Stimulated activated CD4-positive, alpha-beta T cell treated with anti-CD3 and anti-CD28 coated beads, Interleukin-12 subunit alpha, Interleukin-12 subunit beta, amount 100 ng/mL, for 48 hours (primary cell): ENCODE data around the gene CDH16.

Experiments used
- DNase-seq, 3 donors: peaks; one replicate each; pipeline ENCODE4 v3.0.0-alpha.2; 2020; ENCODE audit warnings: low read depth in 2 of 3, low spot score in 1 of 3

The CDH16 gene

DNA sequence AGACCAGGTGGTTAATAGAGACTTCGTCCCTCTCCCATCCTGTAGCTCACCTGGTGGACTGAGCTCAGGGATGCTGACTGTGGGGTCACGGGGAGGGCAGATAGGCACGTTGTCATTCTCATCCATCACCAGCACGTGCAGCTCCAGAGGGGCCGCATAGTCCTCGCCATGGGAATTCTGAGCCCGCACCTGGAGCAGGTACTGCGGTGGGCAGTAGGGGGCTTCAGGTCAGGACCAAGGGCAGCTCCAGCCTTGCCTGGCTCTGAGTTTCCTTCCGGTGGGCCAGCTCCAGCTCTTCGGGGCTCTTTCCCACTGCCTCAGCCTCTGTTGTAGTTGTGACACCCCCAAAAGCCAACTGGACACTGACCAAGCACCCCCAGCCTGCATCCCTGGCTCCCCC lies 5.6 kb downstream of the CDH16 start:
- DNase-seq, result no peak

DNA sequence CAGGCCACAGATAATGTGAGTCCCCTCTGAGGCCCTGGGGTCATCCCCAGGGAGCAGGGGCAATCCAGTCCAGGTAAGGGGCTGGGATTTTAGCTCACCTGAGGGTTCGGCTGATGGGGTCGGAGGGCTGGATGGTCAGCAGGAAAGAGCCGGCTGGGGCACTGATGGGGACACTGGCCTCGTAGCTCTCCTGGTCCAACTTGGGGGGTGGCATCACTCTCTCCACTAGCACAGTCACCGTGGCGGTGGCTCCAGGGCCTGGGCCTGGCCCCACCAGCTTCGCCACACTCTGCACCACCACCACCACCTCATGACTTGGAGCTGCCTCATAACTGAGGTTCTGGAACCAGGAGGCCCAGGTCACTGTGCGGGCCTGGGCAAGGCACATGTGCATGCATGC lies 6.9 kb downstream of the CDH16 start:
- DNase-seq, result no peak

DNA sequence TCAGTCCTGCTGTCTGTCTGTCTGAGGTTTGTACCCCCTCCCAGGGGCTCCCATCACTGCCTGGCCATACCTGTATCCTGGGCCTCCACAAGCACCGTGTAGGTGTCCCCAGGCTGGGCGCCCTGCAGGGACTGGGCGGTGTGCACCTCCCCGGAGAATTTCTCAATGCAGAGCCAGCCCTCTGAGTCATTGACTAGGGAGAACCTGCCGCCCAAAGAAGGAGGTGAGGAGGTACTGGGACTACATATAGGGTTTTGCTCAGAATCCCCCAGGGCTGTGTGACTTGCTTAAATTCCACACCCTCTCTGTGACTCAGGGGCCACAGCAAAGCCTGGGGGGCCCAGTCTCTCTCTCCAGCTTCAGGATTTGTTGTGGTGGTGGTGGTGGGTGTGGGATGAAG lies 7.6 kb downstream of the CDH16 start:
- DNase-seq, result no peak

DNA sequence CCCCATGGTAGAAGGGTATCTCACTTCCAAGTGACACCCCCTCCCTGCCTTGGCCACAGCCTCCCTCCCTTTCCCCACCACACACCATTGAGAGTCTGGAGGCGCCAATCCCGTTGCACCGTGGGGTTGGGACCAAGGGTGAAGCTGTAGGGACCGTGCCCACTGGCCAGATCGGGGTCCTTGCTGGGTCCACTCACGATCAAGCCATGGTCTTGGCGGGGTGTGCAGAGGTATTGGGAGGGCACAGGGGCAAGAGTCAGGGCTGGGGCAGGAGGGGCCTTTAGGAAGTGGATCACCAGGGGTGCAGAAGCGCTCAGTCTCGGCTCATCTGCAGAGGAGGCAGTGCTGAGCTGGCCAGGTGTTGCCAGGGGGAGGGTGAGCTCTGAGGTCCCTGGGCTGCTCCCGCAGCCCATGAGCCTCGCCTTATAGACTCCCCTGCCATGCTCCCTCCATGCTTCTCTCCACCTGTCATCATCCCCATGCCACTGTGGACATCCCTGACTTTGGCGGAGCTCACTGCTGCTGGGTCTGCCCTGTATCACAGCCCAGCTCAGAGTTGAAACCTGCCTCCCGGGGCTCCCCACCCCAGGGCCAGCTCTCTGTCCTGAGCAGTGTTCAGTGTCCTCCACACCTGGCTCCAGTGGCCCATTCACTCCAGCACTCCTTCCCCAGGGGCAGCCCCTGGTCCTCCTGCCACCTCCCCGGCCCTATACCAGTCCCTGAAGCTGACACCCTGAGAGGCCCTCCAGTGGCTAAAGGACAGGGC lies 8.3 kb downstream of the CDH16 start:
- no peak for DNase-seq

DNA sequence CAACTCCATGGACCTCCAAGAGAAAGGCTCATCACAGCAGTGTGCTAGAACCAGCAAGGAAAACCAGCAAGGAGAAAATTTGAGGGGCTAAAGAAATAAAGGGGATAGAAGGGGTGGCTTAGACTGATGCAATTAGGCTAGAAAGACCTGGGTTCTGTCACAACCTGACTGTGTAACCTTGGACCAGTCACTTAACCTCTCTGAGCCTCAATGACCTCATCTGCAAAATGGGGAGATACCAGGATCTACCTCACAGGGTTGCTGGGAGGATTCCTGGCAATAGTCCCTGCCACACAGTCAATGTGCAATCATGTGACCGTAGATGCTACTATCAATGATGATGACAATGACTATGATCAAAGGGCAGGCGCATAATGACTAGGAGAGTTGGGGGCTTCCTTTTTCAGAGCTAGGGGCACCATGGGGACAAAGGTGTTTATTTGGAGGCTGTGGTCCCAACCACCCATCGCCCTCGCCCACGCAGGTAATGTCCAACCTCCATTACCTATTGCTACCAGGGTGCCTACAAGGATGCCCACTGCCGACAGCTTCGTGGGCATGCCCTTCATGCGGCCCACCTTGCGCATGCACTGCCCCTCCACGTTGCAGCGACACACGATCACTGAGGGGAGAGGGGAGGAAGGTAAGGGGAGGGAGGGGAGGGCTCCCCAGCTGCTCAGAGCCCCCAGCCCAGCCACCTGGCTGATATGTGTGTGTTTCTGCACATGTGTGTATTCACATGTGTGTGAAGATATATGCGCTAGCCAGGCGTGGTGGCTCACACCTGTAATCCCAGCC lies 9.7 kb downstream of the CDH16 start:
- DNase-seq, result no peak

DNA sequence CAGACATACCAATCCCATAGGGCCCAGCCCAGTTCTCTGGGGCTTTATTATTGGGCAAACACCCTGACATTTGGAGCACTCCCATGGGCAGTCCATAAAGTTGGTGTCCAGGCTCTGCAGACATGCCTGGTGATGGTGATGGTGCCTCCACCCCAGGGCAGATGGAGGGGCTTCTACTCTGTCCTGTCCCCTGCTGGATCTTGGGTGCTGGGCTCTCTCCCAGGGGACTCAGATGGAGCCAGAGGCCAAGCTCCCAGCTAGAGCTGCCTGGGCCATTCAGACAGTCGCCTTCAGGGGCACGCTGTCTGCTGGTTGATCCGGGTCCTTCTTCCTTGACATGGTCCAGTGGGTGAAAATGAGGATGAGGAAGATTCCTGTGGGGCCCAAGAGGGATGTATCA lies 10.6 kb downstream of the CDH16 start:
- no peak for DNase-seq

DNA sequence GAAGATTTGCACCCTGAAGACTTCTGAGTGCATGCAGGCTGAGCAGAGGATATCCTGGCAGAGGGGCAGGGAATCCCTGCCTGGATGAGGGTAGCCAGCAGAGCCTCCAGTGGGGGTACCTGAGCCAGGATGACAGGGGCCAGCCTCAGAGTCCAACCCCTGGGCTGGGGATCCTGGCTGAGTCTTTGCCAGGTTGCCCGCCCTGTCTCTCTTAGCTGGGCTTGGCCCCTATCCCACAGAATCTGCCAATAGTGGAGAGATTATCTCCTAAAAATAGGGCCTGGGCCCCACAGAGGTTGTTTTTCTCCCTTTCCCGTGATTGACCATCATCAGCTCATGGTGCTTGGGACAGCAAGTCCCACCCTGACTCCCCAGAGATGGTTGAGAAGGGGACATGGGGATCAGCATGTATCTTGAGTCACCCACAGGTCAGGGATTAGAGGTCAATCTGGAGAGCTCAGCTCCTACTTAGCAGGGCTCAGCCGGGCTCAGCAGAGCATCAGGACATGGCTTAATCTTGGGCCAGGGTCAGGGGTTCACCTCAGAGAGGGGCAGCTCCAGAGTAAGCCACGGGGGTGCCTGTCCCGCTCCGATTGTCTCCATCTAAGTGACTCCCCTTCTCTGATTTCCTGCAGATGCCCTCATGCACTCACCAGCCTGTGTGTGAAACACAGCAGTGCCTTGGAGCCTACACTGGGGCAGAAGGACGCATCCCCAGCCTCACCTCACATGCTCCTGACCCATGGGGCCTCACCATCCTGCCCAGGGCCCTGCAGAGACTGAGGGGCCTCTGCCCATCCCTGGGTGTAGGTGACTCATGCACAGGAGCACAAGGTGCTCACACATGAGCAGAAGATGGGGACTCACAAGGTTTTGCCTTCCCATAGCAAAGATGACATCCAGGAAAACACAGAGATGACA lies 11.5 kb downstream of the CDH16 start:
- no peak for DNase-seq

DNA sequence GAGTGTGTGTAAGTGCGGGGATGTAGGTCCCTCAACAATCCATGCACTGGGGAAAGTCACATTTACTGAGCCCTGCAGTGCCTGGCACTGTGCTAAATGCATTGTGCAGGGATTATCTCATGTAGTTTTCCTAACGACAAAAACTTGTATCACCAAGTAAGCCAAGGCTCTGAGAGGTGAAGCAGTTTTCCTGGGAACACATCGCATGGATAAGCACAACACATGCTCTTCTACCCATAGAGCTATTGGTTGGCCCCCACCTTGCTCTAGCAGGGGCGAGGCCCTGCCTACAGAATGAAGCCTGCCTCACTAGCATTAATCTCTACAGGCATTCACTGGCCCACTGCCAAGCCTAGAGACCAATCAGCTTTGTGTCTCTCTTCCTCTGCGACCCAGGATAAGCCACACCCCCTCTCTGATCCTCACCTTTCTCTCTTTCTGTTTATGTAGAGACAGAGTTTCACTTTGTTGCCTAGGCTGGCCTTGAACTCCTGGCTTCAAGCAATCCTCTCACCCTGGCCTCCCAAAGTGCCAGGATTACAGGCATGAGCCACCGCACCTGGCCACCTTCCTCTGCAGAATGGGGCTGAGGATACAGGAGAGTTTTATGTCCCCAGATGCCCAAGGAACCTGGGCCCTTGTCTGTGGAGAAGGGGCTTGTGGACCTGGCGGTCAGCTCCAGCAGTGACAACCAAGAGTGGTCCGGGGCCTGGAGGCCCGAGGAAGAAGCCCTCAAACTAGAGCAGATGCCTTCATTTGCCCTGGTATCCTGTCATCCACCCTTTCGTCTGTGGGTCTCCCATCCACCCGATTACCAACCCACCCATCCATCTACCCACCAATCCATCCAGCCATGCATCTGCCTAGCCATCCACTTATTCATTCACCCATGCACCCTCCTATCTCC lies 12.8 kb downstream of the CDH16 start:
- no peak for DNase-seq

DNA sequence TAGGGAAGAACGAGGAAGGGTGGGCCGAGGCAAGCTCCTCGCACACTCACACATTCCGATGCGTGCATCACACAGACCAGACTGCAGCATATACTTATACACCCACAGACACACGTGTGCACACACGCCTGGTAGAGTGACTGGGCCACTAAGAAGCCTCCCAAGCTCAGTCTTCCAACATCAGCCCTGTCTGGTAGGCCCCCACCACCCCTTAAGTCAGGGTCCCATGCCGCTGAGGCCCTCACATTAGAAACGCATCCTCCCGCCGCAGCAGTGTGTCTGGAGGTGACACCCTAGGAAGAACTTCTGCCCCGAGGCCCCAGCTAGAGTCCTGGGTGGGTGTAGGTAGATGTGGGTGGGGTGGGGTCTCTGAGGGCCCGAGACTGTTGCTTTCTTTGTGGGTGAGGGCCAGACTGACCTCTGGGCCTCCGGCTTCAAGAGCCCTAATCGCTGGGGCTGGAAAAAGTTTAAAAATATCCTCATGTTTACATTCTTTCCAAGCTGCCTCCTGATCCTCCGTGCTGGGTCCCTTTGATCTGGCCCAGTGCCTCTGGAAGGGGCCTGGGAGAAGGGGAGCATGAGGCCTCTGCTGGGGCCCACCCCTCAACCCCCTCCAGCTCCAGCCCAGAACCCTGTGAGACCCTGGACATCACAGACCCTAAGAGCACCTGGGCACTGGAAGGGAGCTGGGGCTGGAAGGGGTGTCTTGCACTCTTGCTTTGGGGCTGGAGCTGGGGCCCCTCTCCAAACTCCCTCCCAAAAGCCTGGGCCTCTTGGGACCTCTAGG lies 13.6 kb downstream of the CDH16 start:
- DNase-seq, result no peak

DNA sequence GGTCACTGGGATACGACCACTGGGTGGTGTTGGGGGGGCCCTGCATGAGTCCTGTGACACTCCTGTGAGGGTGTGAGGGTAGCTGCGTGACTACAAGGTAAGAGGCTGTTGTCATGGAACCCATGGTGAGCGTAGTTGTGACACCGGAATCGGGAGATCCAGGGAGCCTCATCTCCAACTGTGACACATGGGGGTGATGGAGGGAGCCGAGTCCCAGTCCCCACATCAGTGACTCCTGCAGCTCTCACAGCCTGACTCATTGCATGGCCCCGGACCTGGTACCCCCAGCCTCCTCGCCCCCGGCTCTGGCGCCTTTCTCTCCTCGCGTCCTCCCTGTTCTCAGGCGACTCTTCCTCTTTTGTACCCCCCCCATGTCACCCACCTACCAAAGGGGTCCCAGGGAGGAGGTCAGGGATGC lies 14.2 kb downstream of the CDH16 start:
- DNase-seq, result no peak

DNA sequence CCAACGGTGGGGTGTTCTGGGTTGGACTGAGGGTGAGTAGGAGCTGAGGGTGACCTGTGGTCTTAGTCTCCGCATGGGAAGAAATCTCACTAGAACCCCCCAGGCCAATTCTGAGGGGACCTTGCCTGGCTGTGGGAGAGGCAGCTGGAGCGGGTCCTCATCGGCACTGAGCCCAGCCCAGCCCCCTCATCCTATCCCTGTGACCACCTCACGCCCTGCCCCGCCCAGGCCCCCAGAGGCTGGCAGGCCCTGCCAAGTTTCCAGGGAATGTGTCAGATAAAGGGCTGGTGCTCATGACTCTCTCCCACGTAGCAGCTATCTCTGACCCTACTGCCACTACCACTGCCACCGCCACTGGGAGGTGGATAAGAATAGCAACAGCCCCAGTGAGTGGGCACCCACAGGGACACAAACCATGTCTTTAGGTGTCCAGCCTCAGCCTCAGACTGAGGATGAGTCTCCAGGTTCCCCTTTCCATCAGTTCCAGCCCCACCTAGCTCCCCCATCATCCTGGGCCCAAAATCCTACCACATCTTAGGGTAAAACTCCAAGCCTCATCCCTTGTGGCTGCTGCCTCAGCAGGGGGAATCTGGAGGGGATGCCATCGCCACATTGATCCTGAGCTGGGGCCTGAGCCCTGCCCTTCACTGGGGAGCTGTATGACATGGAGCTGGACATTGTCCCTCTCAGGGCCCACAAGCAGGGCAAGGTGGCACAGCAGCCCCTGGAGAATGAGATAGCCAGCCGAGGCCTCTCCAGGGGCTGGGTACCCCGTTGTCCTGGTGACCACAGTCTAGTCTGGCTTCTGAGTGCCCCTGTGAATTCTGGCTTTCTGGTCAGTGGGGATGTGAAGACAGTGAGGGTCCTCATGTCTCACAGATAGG lies 14.9 kb downstream of the CDH16 start:
- no peak for DNase-seq

DNA sequence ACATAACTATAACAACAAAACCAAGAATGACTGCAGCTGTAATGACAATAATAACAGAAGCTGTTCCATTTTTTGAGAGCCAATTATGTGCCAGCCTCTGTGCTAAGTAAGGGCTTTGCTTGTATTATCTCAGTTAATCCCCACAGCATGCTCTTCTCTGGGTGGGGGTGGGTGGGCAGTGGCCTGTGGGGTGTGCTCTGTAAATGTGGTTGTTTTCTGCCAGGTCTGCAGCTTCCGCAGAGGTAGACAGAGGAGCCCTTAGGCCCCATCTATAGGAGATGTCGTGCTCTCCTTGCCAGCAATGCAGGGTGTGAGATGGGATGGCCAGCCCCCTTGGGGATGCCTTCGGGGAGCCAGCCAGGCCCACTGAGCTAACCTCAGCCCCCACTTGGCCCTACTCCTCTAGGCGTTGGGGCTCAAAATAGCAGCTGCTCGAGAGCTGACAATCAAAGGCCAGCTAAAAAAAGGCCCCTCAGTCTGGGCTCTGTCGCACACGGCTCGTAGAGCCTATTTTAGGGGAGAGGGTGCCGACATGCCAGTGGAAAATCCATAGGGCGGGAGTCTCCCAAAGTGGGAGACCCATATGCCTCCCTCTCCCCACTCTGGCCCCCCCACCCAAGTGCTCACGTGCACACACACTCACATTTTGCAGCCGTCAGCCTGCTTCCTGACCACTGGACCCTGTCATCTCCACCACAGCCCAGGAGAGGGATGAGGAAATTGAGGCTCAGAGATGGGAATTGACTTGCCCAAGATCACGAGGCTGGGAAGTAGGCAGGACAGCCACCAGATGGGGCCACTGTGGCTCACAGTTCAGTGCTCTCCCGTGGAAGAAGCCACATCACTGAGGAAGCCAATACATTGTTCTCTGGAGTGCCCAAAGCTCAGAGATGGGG lies 15.8 kb downstream of the CDH16 start:
- no peak for DNase-seq

DNA sequence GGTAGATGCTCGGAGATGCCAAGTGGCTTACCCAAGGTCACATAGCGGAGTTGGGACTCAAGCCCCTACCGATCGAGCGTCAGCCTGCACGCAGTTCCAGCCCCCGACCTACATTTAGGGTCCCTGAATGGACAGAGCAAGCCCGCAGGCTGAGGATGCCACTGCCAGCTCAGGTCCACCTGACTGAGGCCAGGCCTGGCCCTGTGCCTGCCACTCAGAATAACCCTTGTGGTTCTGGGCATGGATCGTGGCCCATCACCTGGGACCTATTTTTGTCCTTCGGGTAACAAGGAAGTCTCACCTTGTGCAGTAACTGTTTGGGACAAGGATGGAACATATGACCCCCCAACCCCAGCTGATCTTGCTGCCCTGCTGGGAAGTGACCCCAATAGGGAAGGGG lies 17.1 kb downstream of the CDH16 start:
- no peak for DNase-seq

DNA sequence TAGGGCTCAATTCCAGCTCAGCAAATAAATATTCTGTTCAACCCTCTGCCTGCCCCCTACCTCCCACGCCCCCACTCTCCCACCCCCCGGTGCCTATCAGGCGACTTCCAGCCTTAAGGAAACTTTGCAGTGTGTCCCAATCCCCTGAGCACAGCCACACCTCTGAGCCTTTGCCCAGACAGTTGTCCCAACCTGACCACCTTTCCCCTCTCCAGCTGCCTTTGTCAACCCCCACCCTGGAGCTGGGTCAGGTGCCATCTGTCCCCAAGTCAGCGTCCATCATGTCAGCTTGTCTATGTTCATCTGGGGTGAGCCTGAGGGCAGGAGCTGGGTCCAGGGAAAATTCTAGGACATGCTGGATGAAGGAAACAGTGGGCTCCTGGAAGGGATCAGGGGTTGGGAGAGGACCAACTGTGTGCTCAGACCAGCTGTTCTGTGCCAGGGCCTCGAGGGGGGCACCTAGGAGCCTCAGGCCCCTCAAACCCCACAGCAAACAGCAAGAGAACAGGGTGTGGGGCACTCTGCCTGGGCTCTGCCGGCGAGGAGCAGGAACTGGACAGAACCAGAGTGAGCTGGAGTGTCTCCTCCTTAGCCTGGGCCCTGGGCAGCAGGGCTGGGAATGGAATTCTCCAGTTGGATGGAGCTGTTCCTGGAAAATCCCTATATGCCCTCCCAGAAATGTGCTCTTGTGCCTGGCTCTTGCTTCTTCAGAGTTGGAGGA lies 17.8 kb downstream of the CDH16 start:
- DNase-seq, result no peak

DNA sequence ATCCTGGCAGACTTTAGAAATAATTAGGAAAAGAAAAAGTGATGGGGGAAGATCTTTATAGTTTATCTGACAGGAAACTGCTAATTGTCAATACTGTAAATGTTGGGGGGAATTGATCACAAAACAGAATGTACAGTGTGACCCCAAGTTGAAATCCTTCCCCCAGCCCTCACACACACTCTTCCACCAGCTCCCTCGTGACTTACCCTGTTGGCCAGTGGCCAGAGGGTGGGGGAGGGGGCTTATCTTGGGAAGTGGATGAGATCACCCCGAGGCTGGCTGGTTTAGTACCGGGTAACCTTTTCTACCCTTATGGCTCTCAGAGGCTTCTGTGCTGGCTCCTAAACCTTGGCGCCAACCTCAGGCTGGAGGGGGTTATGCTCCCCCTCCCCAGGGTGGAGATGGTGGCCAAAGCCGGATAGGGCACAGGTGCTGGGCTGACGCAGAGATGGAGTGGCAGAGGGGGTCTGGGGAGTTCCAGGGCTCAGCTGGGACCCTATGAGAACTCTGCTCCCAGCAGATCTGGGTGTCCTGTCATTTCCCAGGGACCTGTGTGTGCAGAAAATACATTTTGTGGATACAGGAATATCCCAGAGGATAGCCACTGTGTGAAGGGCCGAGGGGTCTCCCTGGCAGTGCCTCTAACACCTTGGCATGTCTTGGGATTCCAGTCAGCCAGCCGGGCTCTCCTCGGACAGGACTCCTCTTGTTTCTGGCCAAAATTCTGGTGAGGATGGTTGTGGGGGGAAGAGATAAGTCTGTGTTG lies 18.6 kb downstream of the CDH16 start:
- no peak for DNase-seq

DNA sequence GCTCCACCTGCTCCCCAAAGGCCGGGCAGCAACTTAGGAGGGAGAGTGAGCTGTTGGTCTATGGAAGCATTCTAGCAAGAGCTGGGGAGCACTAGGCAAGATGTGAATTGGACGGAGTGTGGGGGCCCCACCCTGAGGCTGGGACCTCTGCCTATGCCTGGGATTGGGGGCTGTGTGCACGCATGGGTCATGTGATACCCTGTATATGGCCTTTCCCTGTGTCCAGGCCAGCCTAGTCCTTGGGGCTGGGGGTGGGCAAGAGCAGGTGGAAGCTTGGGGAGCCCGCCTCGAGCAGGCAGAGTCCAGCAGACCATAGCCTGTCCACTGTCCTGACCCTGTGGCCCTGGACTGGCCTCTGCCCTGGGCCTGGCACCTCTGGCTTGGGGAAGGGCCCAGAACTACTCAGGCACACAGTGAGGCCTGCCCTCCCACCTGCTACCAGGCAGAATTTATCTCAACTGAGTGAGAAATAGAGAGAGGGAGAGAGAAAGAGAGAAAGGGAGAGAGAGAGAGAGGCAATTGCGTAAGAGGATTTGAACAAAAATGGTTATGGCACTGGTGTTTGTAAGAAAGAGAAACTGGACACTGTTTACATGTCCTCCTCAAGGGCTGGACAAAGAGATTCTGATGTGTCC lies 19.3 kb downstream of the CDH16 start:
- DNase-seq, result no peak
